GM10847 (cell line): Measurements from ENCODE around the gene DOCK9.

Experiments used
- POLR2A ChIP-seq: IDR thresholded peaks from 2 replicates; pipeline ENCODE4 v1.6.1; 2011; ENCODE audit not compliant: insufficient read length; ENCODE audit errors: extremely low read depth

The DOCK9 gene

DNA sequence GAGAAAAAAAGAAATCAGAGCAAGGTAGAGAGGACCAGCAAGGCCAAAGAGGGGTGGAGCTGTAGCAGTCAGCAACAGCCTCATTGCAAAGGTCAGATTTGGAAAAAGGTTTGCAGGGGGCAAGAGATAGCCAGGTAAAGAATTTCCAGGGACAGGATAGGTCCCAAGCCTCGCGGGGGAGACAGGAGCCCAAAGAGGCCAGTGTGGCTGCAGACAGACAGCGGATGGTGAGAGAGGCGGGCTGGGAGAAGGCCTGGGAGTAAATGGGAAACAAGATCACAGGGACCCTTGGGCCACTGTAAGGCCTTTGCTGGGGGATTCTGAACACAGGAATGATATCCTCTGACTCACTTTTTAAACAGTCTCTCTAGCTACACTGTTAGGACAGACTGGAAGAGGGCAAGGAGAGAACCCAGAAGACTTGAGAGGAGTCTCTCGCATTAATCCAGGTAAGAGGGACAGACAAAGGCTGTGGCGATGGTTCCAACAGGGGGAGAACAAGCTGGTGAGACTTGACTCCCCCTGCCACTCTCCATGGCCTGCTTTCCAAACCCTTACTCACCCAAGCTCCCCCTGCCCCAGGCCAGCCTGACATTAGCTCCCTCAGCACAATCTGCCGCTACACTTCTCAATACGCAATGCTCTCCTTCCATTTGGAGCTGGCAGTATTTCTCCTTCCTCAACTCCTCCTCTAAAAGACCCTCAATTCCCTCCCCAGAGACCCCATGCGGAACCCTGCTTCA is 31.8 kb downstream of the DOCK9 start:
- no peak for TF ChIP-seq POLR2A

DNA sequence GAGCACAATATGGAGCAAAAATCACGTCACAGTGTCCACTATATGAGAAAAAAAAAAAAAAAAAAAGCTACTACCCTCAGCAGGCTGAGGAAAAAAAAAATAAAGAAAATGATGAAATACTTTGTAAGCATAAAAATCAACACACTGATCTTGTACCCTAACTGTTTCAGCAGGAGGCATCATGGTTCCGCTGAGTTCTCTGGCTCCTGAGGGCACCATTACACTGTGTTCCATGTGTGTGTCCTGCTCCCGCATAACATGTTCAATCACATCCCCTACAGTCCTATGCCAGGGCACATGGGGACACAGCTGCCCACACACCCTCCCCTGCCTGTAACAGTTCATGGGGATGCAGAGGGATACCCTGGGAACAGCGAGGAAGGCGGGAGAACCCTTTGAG is 33.5 kb downstream of the DOCK9 start:
- TF ChIP-seq POLR2A = no peak

DNA sequence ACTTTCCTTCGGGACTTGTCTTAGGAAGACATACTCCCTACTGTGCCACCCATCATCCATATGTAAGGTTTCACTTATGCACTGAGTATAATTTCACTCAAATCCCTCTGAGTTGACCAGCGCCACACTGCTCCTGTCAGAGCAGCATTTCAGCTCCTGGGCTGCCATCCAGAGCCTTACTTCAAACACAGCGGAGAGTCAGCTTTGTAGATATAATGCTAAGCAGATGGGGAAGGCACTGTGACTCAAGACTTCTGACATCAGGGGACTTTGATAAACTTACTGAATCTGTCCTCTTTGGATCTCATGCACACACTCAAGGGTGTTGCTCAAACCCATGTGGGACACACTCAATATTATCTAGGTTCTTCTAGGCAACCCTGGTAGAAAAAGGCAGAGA is 34.9 kb downstream of the DOCK9 start:
- no peak for TF ChIP-seq POLR2A

DNA sequence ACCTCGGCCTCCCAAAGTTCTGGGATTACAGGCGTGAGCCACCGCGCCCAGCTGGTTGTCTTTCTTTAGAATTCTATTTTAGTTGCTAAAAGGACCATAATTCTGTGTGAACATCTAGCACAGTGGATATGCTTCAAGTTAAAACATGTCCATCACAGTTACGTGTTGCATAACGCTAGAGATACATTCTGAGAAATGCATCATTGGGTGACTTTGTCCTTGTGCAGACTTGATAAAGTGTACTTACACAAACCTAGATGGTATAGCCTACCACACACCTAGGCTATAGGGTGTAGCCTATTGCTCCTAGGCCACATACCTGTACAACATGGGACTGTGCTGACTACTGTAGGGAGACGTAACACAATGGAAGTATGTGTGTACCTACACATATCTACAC is 35.4 kb downstream of the DOCK9 start:
- TF ChIP-seq POLR2A = no peak

DNA sequence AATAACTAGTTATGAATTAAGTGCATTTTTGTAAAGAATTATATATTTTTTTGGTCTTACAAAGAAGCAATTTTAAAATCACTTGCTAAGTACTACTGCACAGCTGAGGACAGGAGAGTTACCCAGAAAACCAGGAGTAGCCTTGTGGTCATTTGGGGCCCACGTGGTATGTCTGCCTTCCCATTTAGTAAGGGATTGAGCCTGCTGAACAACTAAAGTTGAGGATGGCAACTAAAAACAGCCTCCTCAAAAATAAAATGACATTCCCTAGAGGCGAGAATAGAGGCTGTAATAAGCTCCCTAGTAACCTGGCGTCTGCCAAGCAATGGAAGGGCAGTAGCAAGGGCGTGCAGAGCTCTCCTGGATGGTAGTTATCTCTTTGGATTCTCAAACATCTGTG is 36.3 kb downstream of the DOCK9 start:
- TF ChIP-seq POLR2A = no peak

DNA sequence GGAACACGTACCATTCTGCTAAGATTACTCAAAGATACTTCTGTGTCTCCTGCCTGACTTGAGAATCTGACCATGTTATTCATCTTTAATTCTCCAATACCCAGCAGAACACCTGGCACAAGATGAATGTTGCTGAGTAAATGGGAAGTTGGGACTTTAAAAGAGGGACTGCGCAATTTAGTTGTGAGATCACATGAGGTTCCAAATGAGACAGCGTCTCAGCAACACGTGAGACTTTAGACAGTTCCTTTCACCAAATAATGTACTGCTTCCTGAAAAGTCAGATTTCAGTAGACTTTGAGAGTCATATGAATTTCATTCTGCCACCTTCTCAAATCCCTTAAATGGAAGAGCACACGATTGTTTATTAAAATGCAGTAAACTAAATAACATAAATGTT is 36.7 kb downstream of the DOCK9 start:
- TF ChIP-seq POLR2A = no peak

DNA sequence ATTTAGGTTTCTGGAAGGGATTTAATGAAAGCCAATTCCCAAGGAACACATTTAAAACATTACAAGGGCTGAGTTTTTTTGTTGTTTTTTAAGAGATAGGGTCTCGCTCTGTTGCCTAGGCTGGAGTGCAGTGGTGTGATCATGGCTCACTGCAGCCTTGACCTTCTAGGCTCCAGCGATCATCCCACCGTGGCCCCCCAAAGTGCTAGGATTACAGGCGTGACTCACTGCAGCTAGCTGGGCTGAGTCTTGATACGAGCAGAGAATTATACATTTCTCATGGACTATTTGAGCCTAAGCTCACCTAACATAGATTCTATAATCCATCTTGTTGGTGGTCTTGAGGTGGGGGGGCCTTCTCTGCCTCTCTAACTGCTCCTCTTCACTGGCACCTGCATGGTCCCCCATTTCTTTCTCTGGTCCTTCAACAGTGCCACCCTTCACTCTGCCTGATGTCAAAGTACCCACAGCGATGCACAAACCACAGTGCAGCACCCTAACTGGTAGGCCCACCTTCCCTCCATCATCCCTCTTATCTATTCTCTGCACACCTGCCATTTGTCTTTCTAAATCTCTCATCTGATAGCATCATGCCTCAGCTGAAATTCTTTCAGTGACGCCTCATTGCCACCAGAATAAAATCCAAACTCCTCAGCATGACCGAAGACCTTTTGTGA is 37.4 kb downstream of the DOCK9 start:
- no peak for TF ChIP-seq POLR2A

DNA sequence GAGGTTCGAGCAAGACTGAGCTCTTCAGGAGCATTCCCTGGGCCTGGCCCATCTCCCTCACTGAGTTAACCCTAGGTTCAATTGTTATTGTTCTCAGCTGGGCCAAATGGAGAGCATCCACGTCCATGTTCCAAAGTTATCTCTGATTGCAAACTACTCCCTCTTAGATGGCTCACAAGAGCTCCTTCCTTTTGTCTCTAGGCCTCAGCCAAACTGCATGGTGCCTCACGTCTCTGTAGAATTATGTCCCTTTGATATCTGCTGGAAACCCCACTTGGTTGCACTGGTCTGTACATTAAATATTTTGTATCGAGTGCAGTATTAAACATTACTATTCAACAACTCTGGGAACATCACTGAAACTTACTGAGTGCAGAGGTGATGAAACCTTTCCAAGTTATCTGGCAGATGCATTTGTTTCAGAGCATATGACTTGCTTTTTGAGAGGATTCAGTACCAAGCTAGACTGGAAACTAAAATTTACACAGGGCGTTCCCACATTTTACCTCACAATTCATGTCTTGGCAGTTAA is 38.1 kb downstream of the DOCK9 start:
- TF ChIP-seq POLR2A = no peak

DNA sequence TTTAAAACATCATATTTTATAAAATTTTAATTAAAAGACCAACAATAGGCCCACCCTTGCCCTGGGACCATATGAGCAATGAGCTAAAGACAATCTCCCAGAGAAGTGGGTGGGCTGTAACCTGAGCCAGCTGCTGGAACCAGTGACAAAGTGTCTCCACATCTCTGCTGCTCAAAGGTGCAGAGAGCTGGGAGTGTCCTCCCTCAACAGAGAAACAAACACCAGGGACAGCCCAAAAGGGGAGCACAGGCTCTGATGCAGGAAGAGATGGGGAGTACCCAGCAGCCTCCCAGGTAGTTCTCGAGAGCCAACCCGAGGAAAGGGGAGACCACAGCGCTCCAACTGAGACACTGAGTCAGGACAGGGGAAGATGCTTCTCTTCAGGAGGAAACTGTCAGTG is 39.1 kb downstream of the DOCK9 start:
- no peak for TF ChIP-seq POLR2A

DNA sequence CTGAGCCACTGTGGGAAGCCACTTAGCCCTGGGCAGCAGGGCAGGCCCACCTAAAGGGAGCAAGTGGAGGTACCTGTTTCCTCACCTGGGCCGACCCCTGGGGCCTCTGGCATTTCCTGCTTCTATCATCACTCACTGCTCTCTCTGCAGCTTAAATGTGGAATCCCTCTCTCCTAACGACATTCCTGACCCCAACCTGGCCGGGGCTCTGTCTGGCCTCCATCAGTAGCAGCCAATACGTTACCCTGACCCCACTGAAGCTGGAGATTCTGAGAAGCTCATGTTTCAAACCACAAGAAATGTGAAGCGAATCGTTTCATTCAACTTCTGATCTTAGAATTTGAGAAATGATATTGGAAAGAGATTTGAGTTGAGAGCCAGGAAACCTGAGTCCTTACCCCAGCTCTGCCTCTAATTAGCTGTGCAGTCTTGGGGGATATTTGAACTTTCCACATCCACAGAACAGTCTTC is 39.9 kb downstream of the DOCK9 start:
- no peak for TF ChIP-seq POLR2A

DNA sequence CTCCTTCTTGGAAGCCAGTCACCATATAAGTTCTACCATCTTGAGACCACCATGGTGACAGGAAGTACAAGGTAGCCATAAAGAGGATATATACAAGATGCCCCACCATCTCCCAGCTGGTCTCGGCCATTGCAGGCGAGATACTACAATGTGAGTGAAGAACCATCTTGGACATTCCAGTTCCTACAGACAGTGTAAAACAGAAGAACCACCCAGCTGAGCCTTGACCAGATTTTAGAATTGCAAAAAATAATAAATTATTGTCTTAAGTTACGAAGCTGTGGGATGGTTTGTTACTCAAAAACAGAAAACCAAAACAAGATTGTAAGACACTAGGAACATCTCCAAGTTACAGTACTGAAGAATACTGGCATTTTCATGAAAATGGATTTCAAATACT is 43.6 kb downstream of the DOCK9 start:
- no peak for TF ChIP-seq POLR2A

DNA sequence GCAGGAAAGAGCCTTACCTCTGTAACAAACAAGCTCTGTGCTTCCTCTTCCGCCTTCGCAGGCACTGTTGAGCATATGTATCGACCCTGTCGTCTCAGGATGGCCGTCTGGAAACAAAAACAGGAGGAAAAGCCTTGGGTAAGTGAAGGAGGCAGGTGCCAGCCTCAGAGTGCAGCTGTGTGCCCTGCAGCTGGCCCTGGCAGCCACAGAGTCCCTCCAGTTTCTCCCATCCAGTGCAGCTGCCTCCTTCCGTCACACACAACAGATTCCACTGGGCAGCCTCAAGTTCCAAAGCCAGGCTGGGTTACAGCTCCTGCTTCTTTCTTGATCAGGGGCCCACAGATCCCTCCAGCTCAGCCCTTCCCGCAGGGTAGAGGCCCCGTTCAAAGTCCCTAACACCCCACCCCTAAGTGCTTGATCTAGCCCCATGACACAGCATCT is 47.7 kb downstream of the DOCK9 start:
- TF ChIP-seq POLR2A = no peak

DNA sequence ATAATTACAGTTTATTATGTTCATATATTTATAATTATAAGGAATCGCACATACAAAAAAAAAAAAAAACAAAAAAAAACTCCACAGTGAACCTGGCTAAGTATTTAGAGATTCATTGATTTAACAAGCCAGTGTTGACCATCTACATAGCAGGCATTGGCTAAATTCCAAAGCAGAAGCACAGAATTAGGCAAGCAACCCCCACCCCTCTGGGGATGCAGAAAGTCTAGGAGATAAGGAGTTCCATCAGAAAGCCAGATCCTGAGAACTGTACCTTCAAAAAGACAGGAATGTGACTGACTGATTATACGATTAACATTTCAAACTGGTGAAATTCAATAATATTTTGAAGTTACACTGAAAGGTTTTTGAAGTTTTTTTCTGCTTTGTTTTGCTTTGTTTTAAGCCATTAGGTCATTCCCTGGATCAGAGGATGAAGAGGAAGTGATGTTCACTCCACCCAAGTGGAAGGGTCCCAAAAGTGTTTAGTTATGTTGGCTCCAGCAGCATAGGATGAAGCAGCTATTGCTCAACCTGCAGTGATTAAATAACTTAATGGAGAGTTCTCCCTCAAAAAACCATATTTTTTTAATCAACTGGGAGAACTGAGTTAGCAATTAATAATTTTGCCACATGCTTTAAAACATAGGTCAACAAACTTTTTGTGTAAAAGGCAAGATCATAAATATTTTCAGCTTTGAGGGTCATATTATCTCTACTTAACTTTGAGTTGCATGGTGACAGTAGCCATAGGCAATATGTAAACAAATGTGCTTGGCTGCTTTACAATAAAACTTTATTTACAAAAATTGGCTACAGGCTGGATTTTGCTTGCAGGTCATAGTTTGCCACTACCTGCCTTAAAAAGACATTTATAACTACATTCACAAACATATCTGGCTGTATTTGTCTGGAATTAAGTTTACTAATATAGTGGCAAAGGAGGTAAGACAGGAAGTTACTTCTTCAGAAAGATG is 49.6 kb downstream of the DOCK9 start:
- TF ChIP-seq POLR2A = no peak

DNA sequence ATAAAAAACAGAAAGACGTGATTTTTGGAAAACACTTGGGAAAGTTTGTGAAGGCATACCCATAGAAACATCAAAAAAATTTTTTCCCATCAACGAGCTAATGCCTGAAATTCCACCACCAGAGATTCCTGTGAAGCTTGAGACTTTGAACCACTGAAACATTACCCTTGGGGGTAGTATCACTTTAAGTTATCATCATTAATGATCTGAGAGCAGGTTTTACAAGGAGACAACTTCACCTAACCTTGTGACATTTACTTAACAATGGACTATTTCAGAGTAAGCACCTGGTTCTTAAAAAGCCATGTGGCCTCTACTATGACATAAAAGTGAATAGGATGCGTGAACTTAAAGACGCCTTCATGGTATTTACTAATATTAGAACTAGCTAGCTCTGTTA is 51.9 kb downstream of the DOCK9 start:
- no peak for TF ChIP-seq POLR2A
